ENCODE data around the gene DBP. TPM values are rescaled to one million over a fixed set of nuclear protein-coding genes. Genes with fewer than 3 reads are reported as not detected.

DBP gene
- total RNA-seq, 2 experiments from 2014 or later = 11.3 to 18.0 TPM

DNA sequence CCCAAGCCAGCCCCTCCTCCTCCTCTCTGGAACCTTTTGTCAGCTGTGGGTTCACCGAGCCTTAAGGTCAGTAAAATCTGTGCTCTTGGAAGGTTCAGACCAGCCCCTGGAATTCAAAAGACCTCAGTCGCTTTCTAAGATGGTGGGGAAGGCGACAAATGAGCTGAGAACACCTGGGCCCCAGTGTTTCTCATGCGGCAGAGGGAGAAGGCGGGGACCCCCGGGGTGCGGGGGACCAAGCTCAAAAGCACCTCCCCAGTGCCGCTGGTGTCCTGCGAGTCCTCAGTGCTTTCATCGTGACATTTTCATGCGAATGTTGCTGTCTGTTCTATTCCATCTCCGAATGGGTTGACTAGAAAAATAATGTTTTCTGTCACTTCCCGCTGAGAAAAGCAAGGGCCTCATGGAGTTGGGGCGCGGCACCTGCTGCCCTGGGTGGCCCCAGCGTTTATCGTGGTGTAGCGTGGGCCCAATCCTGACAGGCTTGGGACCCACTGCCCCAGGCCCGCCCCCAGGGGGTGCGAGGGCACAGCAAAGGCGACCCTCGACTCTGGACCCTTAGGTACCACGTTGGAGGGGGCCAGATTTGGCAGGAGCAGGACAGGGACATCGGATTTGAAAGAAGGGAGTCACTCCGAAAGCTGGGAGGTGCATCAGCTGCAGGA is 36.4 kb upstream of the DBP start:
- Mint-ChIP-seq H3K27me3 (peaks cover 3% of the 10 kb centered on the region), H3K9me3 (ENCODE audit: low read depth) (peaks cover 10% of the 10 kb centered on the region), H3K27ac (no peak overlapping the region), H3K4me3 (no peak overlapping the region), H3K4me1 (peaks cover 6% of the 10 kb centered on the region), H3K36me3 (peaks cover 2% of the 10 kb centered on the region)
- ATAC-seq (no peak), DNase-seq (no peak)
- CTCF ChIA-PET = interaction anchor here (0.8 to 1.7 kb wide), 3 partner anchors 13 to 28 kb away, joined by 3 to 5 read pairs (median 4); no protein-coding TSS in a partner anchor

DNA sequence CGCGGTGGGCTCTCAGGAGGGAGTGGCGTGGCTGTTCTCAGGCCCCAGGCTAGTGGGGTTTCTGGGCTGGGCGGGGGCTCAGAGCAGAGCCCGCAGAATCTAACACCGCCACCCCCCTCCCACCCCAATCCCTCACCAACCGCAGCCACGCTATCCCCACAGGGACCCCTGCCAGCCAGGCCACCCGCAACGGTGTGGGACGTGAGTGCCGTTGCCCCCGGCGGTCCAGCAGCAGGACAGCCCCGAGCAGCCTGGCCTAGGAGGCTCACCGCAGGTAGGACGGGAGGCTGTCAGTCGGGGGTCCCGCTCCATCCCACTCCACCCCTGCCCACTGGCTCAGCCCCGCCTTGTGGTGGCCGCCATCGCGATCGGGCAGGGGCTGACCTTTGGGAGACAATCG is 35.8 kb upstream of the DBP start, which contains the start of gene NTN5:
Gene NTN5 (minus strand): TSS at position 24 of the 400 bp plus-strand sequence. CDS start 2,031 bp downstream, outside the sequence.
- CTCF ChIA-PET = interaction anchor here (0.8 kb wide), 1 partner anchor 29 kb away, joined by 3 read pairs; no protein-coding TSS in a partner anchor
- no peak within 1 kb of the TSS for H3K27ac Mint-ChIP-seq
- no peak for ATAC-seq

DNA sequence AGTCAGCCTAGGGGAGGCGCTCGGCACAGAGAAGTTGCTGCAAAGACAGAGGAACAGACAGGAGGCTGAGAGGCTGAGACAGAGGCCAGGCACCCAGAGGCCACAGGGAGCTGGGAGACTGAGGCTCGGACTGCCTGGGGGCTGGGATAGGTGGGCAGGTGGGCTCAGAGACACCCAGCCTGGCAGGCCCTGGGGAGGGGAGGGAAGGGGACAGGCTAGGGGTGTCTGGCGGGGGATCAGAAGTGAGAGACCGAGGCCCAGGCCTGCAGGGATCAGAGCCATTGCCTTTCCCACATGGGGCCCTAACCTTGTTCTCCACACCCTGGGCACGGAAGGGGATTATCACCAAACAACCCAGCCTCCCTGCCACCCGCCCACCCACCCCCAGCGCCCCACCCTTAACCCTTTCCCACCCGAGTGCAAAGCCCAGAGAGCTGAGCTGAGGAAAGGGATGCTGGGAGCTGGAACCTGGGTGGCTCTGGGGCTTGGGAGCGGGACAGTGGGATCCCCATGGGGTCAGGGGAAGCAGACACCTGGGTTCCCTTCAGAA is 34.3 kb upstream of the DBP start:
- Mint-ChIP-seq H3K36me3 (peaks cover 2% of the 10 kb centered on the region), H3K27me3 (peaks cover 3% of the 10 kb centered on the region), H3K9me3 (ENCODE audit: low read depth) (peaks cover 10% of the 10 kb centered on the region), H3K4me1 (peaks cover 6% of the 10 kb centered on the region), H3K4me3 (no peak overlapping the region), H3K27ac (no peak overlapping the region)
- DNase-seq = no peak
- CTCF ChIA-PET = interaction anchor here (1.2 kb wide), 1 partner anchor 26 kb away, joined by 3 read pairs; the partner anchor contains the start of gene CA11
- ATAC-seq = no peak

More for the DNA sequence above, 35.8 kb upstream of the DBP start, which contains the start of gene NTN5:
- Mint-ChIP-seq H3K27me3 (peaks cover 3% of the 10 kb centered on the region), H3K9me3 (ENCODE audit: low read depth) (peaks cover 10% of the 10 kb centered on the region), H3K4me1 (peaks cover 6% of the 10 kb centered on the region), H3K4me3 (no peak within 1 kb of the TSS), H3K36me3 (peaks cover 2% of the 10 kb centered on the region)
- no peak for DNase-seq

DNA sequence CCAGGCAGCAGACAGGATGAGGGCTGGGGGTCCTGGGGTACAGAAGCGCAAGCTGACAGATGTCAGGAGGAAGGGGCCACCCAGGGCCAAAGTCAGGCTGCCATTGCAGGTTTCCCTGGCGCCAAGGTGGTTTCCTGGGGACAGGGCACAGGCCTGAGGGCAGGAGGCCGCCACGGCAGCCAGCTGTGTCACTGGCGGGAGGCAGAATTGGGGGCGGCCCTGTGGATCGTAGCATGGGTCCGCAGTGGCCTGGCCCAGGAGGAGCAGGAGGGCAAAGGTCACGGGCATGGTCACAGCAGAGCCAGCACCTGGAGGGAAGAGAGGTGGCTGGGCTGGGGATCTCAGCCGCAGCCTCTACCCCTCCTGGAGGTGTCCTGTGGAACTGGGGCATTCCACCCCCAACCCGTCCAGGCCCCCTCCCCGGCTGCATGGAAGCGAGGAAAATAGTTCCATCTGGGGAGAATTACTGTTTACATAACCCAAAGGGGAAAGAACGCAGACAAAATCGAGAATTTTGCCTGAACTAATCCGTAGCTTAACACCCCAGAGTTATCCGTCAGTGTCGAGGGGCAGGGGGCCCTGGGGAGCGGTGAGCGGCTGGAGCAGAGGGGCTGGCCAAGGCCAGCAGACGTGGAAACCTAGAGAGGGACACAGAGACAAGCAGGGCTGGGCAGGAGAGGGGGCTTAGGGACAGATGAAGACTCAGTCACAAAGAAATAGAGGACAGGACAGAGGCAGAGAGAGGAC is 33.7 kb upstream of the DBP start:
- H3K9me3 Mint-ChIP-seq (ENCODE audit: low read depth) = peaks cover 10% of the 10 kb centered on the region
- CTCF ChIA-PET = interaction anchor here (1.2 kb wide), 1 partner anchor 25 kb away, joined by 3 read pairs; the partner anchor contains the start of gene CA11
- peaks cover 2% of the 10 kb centered on the region for H3K36me3 Mint-ChIP-seq
- H3K27ac Mint-ChIP-seq = no peak overlapping the region
- peaks cover 6% of the 10 kb centered on the region for H3K4me1 Mint-ChIP-seq
- H3K4me3 Mint-ChIP-seq = no peak overlapping the region
- ATAC-seq (no peak), DNase-seq (no peak)
- H3K27me3 Mint-ChIP-seq = peaks cover 3% of the 10 kb centered on the region

DNA sequence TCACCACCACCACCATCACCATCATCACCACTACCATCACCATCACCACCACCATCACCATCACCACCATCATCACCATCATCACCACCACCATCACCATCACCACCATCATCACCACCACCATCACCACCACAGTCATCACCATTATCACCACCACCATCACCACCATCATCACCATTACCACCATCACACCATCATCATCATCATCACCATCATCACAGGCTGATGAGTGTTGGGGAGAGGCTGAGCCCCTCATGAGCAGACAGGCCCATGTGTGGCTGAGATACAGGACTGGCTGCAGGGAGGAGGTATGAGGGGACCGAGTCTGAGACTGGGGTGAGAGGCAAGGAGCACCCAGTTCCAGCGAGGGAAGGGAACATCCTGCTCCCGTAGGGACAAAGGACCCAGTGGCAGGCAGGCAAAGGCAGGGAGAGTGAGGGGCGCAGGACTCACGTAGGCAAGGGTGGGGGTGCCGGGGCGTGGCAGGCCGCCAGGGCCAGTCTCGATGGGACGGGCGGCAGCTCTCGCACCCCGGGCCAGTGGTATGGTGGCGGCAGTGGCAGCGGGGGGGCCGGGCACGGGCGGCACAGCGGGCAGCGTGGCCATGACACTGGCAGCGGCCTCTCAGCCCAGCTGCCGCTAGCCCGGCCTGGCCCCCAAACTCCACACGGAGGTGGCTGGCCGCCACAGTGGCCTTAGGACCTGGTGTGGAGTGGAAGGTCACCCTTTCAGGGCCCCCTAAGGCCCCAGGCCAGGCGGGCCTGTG is 32.9 kb upstream of the DBP start:
- Mint-ChIP-seq H3K4me1 (peaks cover 1% of the 10 kb centered on the region), H3K36me3 (peaks cover 2% of the 10 kb centered on the region), H3K9me3 (ENCODE audit: low read depth) (peaks cover 10% of the 10 kb centered on the region), H3K4me3 (peak overlapping the region; percentile 38), H3K27ac (peak overlapping the region; percentile 45), H3K27me3 (no peaks in the 10 kb centered on the region)
- CTCF ChIA-PET = interaction anchor here (1.2 kb wide), 1 partner anchor 24 kb away, joined by 3 read pairs; the partner anchor contains the start of gene CA11
- DNase-seq (no peak), ATAC-seq (no peak)

DNA sequence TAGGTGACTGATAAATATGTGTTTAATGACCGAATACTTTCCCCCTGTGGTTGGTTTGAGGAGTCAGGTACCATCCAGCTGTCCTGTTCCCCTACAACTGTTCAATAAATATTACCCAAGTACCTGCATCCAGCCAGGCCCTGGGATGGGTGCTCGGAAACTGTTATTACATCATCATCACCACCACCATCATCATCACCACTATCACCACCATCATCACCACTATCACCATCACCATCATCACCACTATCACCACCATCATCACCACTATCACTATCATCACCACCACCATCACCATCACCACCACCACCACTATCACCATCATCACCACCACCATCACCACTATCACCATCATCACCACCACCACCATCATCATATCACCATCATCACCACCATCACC is 31.6 kb upstream of the DBP start:
- CTCF ChIA-PET = interaction anchor here (1.2 kb wide), 1 partner anchor 119 kb away, joined by 3 read pairs; no protein-coding TSS in a partner anchor
- Mint-ChIP-seq H3K4me1 (no peaks in the 10 kb centered on the region), H3K4me3 (peak overlapping the region; percentile 7), H3K27ac (no peak overlapping the region), H3K9me3 (ENCODE audit: low read depth) (peaks cover 10% of the 10 kb centered on the region), H3K36me3 (peaks cover 2% of the 10 kb centered on the region), H3K27me3 (no peaks in the 10 kb centered on the region)
- DNase-seq = no peak
- ATAC-seq = no peak

DNA sequence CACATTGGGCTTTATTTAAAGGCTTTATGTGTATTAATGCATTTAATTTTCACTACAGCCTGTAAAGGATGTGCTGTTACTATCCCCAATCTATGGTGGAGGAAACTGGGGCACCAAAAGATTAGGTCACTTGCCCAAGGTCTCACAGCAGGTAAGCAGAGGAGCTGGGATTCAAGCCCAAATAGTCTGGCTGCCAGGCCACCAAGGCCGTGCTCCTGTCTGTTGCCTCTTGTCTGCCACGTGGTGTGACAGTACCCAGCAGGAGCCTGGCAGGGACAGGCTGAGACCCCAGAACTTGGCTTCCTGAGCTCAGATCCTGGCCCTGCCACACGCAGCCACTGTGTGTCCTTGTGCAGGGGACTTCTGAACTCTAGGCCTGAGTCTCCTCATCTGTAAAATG is 31.2 kb upstream of the DBP start:
- Mint-ChIP-seq H3K36me3 (peaks cover 2% of the 10 kb centered on the region), H3K4me1 (no peaks in the 10 kb centered on the region), H3K9me3 (ENCODE audit: low read depth) (peaks cover 10% of the 10 kb centered on the region), H3K27me3 (no peaks in the 10 kb centered on the region), H3K27ac (no peak overlapping the region), H3K4me3 (no peak overlapping the region)
- DNase-seq = no peak
- no peak for ATAC-seq
- CTCF ChIA-PET = interaction anchor here (1.2 kb wide), 1 partner anchor 120 kb away, joined by 3 read pairs; no protein-coding TSS in a partner anchor

DNA sequence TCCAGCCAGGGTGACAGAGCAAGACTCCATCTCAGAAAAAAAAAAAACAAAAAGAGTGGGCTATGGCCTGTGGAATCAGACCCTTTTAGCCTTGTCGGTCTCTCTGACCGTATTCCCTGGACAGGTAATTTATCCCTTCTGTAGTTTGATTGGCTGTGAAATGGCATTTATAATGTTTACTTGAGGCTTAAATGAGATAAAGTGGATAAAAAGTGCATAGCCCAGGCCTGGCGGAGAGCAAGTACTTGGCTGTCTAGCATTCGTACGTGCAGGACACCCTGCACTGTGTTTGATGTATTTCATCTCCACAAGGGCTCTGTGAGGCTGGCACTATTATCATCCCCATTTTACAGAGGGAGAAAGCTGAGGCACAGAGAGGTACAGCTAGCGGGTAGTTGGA is 28.6 kb upstream of the DBP start:
- CTCF ChIA-PET = interaction anchor here (1.2 to 1.6 kb wide), 2 partner anchors 10 to 20 kb away, joined by 3 read pairs; no protein-coding TSS in a partner anchor
- DNase-seq = no peak
- Mint-ChIP-seq H3K4me3 (no peak overlapping the region), H3K4me1 (peaks cover 5% of the 10 kb centered on the region), H3K27ac (no peak overlapping the region), H3K9me3 (ENCODE audit: low read depth) (peaks cover 10% of the 10 kb centered on the region), H3K36me3 (peaks cover 2% of the 10 kb centered on the region), H3K27me3 (no peaks in the 10 kb centered on the region)
- ATAC-seq = no peak

DNA sequence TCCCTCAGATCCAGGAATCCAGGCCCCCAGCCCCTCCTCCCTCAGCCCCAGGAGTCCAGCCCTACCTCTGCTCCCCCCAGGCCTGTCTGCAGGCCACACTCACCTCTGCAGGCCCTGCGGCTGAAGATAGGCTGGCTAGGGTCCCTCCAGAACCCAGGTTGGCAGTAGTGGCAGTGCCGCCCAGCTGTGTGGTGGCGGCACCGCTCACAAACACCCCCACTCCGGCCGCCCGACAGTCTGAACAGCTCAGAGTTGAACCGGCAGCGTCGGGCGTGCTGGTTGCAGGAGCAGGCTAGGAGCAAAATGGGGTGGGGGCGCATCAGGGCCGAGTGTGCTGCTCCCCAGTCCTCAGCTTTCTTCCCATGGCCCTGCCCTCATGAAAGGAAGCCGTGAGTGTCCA is 27.3 kb upstream of the DBP start:
- DNase-seq = no peak
- peaks cover 10% of the 10 kb centered on the region for H3K4me1 Mint-ChIP-seq
- no peaks in the 10 kb centered on the region for H3K27me3 Mint-ChIP-seq
- H3K9me3 Mint-ChIP-seq (ENCODE audit: low read depth) = peaks cover 4% of the 10 kb centered on the region
- no peaks in the 10 kb centered on the region for H3K36me3 Mint-ChIP-seq
- H3K4me3 Mint-ChIP-seq = no peak overlapping the region
- ATAC-seq = no peak
- H3K27ac Mint-ChIP-seq = no peak overlapping the region
- CTCF ChIA-PET = interaction anchor here (0.7 to 1.0 kb wide), 2 partner anchors 19 to 450 kb away, joined by 3 to 5 read pairs; partner anchors contain the start of gene CA11

DNA sequence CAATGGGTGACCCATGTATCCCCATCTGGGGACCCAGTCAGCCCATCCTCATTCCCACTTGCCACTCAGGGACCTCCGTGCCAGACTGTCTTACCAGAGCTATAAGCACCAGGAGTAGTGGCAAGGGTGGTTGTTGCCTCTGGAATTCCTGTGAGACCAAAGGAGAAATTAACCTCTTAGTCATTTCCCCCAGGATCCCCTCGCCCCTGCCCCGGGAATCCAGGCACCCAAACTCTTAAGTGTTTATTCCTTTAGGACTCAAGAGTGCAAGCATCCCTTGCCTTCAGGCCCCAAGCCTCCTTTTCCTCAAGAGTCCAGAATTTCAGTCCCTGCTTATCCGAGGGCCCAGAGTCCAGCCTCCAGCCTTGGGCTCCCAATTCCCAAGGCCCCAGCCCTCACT is 26.5 kb upstream of the DBP start:
- peaks cover under 1% of the 10 kb centered on the region for H3K9me3 Mint-ChIP-seq (ENCODE audit: low read depth)
- CTCF ChIA-PET = interaction anchor here (1.3 kb wide), 1 partner anchor 179 kb away, joined by 3 read pairs; no protein-coding TSS in a partner anchor
- H3K27ac Mint-ChIP-seq = no peak overlapping the region
- DNase-seq (no peak), ATAC-seq (no peak)
- H3K36me3 Mint-ChIP-seq = no peaks in the 10 kb centered on the region
- peaks cover 3% of the 10 kb centered on the region for H3K27me3 Mint-ChIP-seq
- peaks cover 10% of the 10 kb centered on the region for H3K4me1 Mint-ChIP-seq
- no peak overlapping the region for H3K4me3 Mint-ChIP-seq

DNA sequence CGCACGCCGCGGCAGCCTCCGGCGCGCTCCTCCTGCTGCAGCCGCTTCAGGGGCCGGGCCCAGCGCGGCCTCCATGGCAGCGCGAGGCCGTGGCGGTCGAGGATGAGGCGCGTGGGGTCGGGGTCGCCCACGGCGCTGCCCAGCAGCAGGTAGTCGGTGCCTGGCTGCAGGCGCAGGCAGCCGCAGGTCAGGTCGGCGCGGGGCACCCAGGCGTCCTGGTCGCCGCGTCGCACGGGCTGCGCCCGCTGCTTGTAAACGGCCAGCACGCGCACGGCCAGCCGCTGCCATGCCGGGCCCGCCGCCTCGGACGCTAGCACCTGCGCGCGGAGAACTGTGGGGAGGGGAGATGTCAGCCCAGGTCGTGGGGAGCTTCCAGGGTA is 24.5 kb upstream of the DBP start:
- H3K36me3 Mint-ChIP-seq = no peaks in the 10 kb centered on the region
- no peaks in the 10 kb centered on the region for H3K9me3 Mint-ChIP-seq (ENCODE audit: low read depth)
- H3K4me1 Mint-ChIP-seq = peaks cover 10% of the 10 kb centered on the region
- no peak overlapping the region for H3K27ac Mint-ChIP-seq
- peaks cover 5% of the 10 kb centered on the region for H3K27me3 Mint-ChIP-seq
- ATAC-seq (no peak), DNase-seq (no peak)
- no peak overlapping the region for H3K4me3 Mint-ChIP-seq
- CTCF ChIA-PET = interaction anchor here (1.6 kb wide), 1 partner anchor 16 kb away, joined by 4 read pairs; the partner anchor contains the start of gene CA11

DNA sequence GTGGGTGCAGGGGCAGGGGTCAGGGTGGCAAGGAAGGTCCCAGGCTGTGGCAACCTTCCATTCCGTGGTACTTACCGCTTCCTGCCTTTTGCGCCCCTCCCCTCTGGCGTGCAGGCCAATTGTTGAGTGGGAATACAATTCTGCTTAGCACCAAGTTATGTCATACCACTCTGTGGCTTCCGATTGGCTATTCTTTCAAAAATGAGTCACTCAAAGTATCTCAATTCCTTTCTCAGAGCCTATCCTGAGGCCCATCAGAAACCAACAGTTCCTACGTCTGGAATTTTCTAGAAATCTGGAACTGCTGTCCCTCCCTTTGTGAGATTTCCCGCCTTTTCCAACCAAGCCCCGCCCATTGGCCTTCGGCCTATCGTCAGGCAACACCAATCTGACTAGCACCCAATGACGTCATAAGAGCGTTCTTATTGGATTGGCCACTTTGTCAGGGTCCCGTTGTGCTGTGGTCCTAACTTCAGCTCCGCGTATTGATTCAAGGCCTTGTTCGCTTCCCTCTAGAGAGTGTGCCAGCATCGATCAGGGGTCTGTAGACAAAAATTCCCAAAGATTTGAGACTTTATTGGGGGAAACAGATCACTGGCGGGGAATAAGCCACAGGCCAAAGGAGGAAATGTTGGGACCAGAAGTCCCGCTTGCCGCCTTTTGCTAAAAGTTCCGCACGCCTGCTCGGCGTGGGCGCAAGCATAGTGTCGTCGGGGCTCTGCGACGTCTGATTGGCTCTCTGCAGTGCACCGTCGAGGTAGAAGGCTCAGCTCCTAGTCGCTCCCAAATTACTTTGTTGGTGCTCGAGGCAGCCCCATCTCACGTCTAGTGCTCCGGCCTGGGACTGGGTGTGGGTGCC is 23.9 kb upstream of the DBP start:
- CTCF ChIA-PET = interaction anchor here (0.7 to 1.6 kb wide), 2 partner anchors 13 to 16 kb away, joined by 4 to 5 read pairs; partner anchors contain the start of gene CA11
- Mint-ChIP-seq H3K9me3 (ENCODE audit: low read depth) (no peaks in the 10 kb centered on the region), H3K27me3 (peaks cover 5% of the 10 kb centered on the region), H3K4me3 (no peak overlapping the region), H3K36me3 (no peaks in the 10 kb centered on the region), H3K4me1 (peaks cover 10% of the 10 kb centered on the region), H3K27ac (peak overlapping the region; percentile 91)
- DNase-seq (peak; percentile 92), ATAC-seq (peak; percentile 95)
